OCI-LY7 (cell line): Measurements from ENCODE around the gene RFX8. TPM values are rescaled to one million over a fixed set of nuclear protein-coding genes. Genes with fewer than 3 reads are reported as not detected.

ENCODE experiments used
- BruUV-seq: library from RNA; stranded (reverse); fragments of 400-500 nt; replicated peaks from 2 replicates; lab custom pipeline; 2021; lab: Mats Ljungman, UMichigan
- CTCF ChIA-PET: fragments of 300-600 bp; sonication (Branson Sonifier 250); formaldehyde crosslinking; loops from one replicate; lab custom pipeline; 2022; ENCODE audit warnings: antibody characterized with exemption; ENCODE audit not compliant: unreplicated experiment; lab: Charles Lee
- POLR2A ChIA-PET: fragments of 300-600 bp; sonication (Branson Sonifier 250); formaldehyde crosslinking; loops from one replicate; lab custom pipeline; 2022; ENCODE audit warnings: antibody characterized with exemption; lab: Charles Lee
- DNase-seq: peaks from one replicate; pipeline ENCODE4 v3.0.0-alpha.2; 2015; ENCODE audit warnings: low spot score
- H2AFZ ChIP-seq: fragments of 200-600 bp; sonication (generic), shearing (Covaris generic); 2 replicates; pipeline ENCODE4 v1.6.1; 2014; ENCODE audit warnings: mild to moderate bottlenecking, antibody characterized with exemption, low read length, moderate library complexity
- H3K27ac ChIP-seq: fragments of 200-600 bp; sonication (generic); 2 replicates; pipeline ENCODE4 v1.5.1; 2014; ENCODE audit warnings: mixed run types, low read depth, mild to moderate bottlenecking, moderate library complexity, low read length, inconsistent platforms; ENCODE audit not compliant: poor library complexity, severe bottlenecking
- H3K36me3 ChIP-seq: fragments of 200-600 bp; sonication (generic); 2 replicates; pipeline ENCODE4 v1.6.1; 2014; ENCODE audit warnings: mild to moderate bottlenecking, antibody characterized with exemption, low read length, moderate library complexity, mixed read lengths; ENCODE audit not compliant: insufficient read depth
- H3K4me1 ChIP-seq: fragments of 200-600 bp; sonication (generic); 2 replicates; pipeline ENCODE4 v1.5.1; 2014; ENCODE audit warnings: mild to moderate bottlenecking, low read length; ENCODE audit not compliant: insufficient read depth, poor library complexity, severe bottlenecking
- H3K4me2 ChIP-seq: fragments of 200-600 bp; sonication (generic); 2 replicates; pipeline ENCODE4 v1.6.1; 2014; ENCODE audit warnings: mild to moderate bottlenecking, low read length
- H3K4me3 ChIP-seq: fragments of 200-600 bp; sonication (generic); 2 replicates; pipeline ENCODE4 v1.5.1; 2014; ENCODE audit warnings: mild to moderate bottlenecking, low read depth, low read length; ENCODE audit not compliant: poor library complexity, severe bottlenecking
- H3K79me2 ChIP-seq: fragments of 200-600 bp; sonication (generic); 2 replicates; pipeline ENCODE4 v1.6.1; 2016; ENCODE audit warnings: low read depth, mild to moderate bottlenecking, low read length, moderate library complexity, mixed read lengths; ENCODE audit not compliant: insufficient read depth
- H3K9me2 ChIP-seq: fragments of 200-600 bp; sonication (generic); 2 replicates; pipeline ENCODE4 v1.6.1; 2016; ENCODE audit warnings: mild to moderate bottlenecking, low read length, mixed read lengths; ENCODE audit not compliant: insufficient read depth
- H3K9me3 ChIP-seq: fragments of 200-600 bp; sonication (generic); 2 replicates; pipeline ENCODE4 v1.6.1; 2014; ENCODE audit warnings: mild to moderate bottlenecking, mixed run types, low read length, mixed read lengths
- H4K20me1 ChIP-seq: fragments of 200-600 bp; sonication (generic); 2 replicates; pipeline ENCODE4 v1.6.1; 2014; ENCODE audit warnings: mild to moderate bottlenecking, antibody characterized with exemption, low read length, moderate library complexity, mixed read lengths; ENCODE audit not compliant: insufficient read depth
- CTCF ChIP-seq: fragments of 200-600 bp; sonication (generic); conservative IDR thresholded peaks from 2 replicates; pipeline ENCODE4 v1.5.1; 2014; ENCODE audit warnings: mild to moderate bottlenecking, antibody characterized with exemption, low read length, moderate library complexity, mixed read lengths
- EZH2phosphoT487 ChIP-seq: fragments of 200-600 bp; sonication (generic); IDR thresholded peaks from 2 replicates; pipeline ENCODE4 v1.6.1; 2018; ENCODE audit warnings: low read depth, borderline replicate concordance, mild to moderate bottlenecking, mixed run types, antibody characterized with exemption, low read length, moderate library complexity, mixed read lengths
- intact Hi-C: fragments of 100-400 bp; cut with micrococcal nuclease; formaldehyde crosslinking; loops from one replicate; pipeline ENCODE4 v1.10.0; 2022; ENCODE audit not compliant: unreplicated experiment
- total RNA-seq, 2 experiments: library from RNA; depleted of rRNA in 1 of 2; stranded (reverse); fragments of >200 nt in 1 of 2; shearing (Covaris generic) in 1 of 2; gene quantifications; 2 replicates each; pipeline ENCODE4 v1.2.3, GENCODE V29; 2014 to 2022

Gene RFX8
- total RNA-seq, 2 experiments from 2014 or later: not detected

DNA sequence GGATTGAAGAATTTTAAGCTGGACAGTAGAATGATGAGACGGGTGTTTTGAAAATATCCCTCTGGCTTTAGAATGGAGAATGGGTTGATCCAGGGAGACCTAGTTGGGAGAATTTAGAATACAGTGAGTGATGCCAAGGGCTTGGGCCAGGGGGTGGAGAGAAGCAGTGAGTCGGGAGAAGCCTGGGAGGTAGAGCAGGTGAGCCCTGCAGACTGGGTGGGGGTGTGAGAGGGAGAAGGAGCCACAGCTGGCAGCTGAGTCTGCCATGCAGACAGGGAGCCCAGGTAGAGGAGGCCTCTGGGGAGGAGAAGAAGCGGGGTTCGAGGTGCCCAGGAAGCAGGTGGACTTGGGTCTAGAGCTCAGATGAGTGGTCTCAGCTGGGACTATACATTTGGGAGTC lies 105.8 kb downstream of the RFX8 start:
- no peak overlapping the region for H3K4me3 ChIP-seq

DNA sequence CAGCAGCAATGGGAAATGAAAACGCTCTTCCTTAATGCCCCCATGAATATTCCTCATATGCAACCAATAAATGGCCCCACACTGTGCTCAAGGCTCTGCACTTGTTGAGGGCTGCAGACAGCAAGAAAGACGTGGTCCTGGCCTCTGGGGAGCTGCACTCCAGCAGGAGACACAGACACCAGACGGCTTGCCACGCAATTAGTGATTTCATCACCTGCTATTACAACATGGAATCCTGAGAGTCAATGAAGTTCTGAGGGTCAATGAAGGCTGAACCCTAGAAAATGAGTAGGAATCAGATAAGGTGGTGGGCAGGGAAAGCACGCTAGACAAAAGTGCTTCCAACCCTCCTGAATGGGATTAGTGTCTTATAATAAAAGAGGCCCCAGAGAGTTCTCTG lies 106.5 kb downstream of the RFX8 start:
- Histone ChIP-seq H3K4me3 (no peak overlapping the region), H3K27ac (no peak overlapping the region), H3K4me2 (no peak overlapping the region), H3K9me2 (no peaks in the 10 kb centered on the region), H3K36me3 (no peaks in the 10 kb centered on the region), H3K9me3 (no peaks in the 10 kb centered on the region), H4K20me1 (no peaks in the 10 kb centered on the region), H3K79me2 (no peaks in the 10 kb centered on the region), H2AFZ (no peak overlapping the region), H3K4me1 (no peaks in the 10 kb centered on the region)
- DNase-seq: no peak
- BruUV-seq: no TSS peak
- intact Hi-C loops: no loop called here
- TF ChIP-seq EZH2phosphoT487 (no peak), CTCF (no peak)
- CTCF ChIA-PET: no interaction called here
- POLR2A ChIA-PET: no interaction called here

More for the DNA sequence above, 105.8 kb downstream of the RFX8 start:
- H3K9me2 ChIP-seq: no peaks in the 10 kb centered on the region
- H3K9me3 ChIP-seq: no peaks in the 10 kb centered on the region
- H3K4me2 ChIP-seq: no peak overlapping the region
- no peaks in the 10 kb centered on the region for H4K20me1 ChIP-seq
- no peaks in the 10 kb centered on the region for H3K79me2 ChIP-seq
- no peak for TF ChIP-seq EZH2phosphoT487
- H3K27ac ChIP-seq: no peak overlapping the region
- intact Hi-C loops: no loop called here
- H2AFZ ChIP-seq: no peak overlapping the region
- no peaks in the 10 kb centered on the region for H3K4me1 ChIP-seq
- no peaks in the 10 kb centered on the region for H3K36me3 ChIP-seq
- ChIA-PET CTCF (no interaction called here), POLR2A (no interaction called here)
- DNase-seq: no peak
- no TSS peak for BruUV-seq

DNA sequence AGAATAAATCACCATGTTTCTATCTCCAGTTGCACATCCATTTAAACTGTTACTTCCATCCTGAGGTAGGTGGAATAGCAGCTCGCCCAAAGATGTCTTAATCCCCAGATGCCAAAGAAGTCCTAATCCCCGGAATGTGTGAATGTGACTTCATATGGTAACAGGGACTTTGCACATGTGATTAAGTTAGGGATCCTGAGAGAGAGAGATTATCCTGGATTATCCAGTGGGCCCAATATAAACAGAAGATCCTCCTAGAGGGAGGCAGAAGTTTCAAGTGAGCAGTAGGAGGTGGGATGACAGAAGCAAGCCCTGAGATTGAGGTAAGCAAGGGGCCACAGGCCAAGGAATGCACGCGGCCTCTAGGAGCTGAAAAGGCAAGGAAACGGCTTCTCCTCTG lies 107.4 kb downstream of the RFX8 start:
- Histone ChIP-seq H3K36me3 (no peaks in the 10 kb centered on the region), H3K9me3 (no peaks in the 10 kb centered on the region), H3K4me3 (no peak overlapping the region), H3K4me2 (no peak overlapping the region), H3K4me1 (no peaks in the 10 kb centered on the region), H3K79me2 (no peaks in the 10 kb centered on the region), H4K20me1 (no peaks in the 10 kb centered on the region), H3K9me2 (no peaks in the 10 kb centered on the region), H3K27ac (no peak overlapping the region), H2AFZ (no peak overlapping the region)
- TF ChIP-seq EZH2phosphoT487 (no peak), CTCF (no peak)
- no TSS peak for BruUV-seq
- CTCF ChIA-PET: no interaction called here
- intact Hi-C loops: no loop called here
- POLR2A ChIA-PET: no interaction called here
- no peak for DNase-seq
